H9 (cell line): ENCODE data around the gene RYR3. TPM values are rescaled to one million over a fixed set of nuclear protein-coding genes. Genes with fewer than 3 reads are reported as not detected.

Experiments
- DNase-seq: peaks from one replicate; pipeline ENCODE4 v3.0.0-alpha.2; 2017
- H2AFZ ChIP-seq: one replicate; pipeline ENCODE4 v1.6.1; 2013; ENCODE audit warnings: mild to moderate bottlenecking, low read length, control low read depth, moderate library complexity
- H2AK5ac ChIP-seq: 2 replicates; pipeline ENCODE4 v1.6.1; 2013; ENCODE audit warnings: low read length, control low read depth, mixed read lengths; ENCODE audit not compliant: insufficient read length
- H2BK120ac ChIP-seq: one replicate; pipeline ENCODE4 v1.6.1; 2013; ENCODE audit warnings: low read depth, mild to moderate bottlenecking, low read length, control low read depth, inconsistent platforms; ENCODE audit not compliant: poor library complexity, severe bottlenecking
- H2BK12ac ChIP-seq: 2 replicates; pipeline ENCODE4 v1.6.1; 2013; ENCODE audit warnings: low read length, control low read depth, mixed read lengths, low read depth; ENCODE audit not compliant: insufficient read length
- H2BK15ac ChIP-seq: 2 replicates; pipeline ENCODE4 v1.6.1; 2013; ENCODE audit warnings: low read depth, low read length, control low read depth
- H2BK20ac ChIP-seq: one replicate; pipeline ENCODE4 v1.6.1; 2013; ENCODE audit warnings: low read depth, mild to moderate bottlenecking, low read length, control low read depth, inconsistent platforms; ENCODE audit not compliant: poor library complexity, severe bottlenecking
- H2BK5ac ChIP-seq: 2 replicates; pipeline ENCODE4 v1.6.1; 2013; ENCODE audit warnings: low read length, control low read depth, mixed read lengths; ENCODE audit not compliant: insufficient read length
- H3K14ac ChIP-seq: 2 replicates; pipeline ENCODE4 v1.6.1; 2013; ENCODE audit warnings: low read length, control low read depth; ENCODE audit not compliant: insufficient read depth
- H3K18ac ChIP-seq: 2 replicates; pipeline ENCODE4 v1.6.1; 2013; ENCODE audit warnings: low read depth, mild to moderate bottlenecking, mixed read lengths, low read length, control low read depth; ENCODE audit not compliant: insufficient read length
- H3K23ac ChIP-seq: 2 replicates; pipeline ENCODE4 v1.6.1; 2013; ENCODE audit warnings: low read length, control low read depth, mixed read lengths, low read depth; ENCODE audit not compliant: insufficient read length
- H3K23me2 ChIP-seq: 2 replicates; pipeline ENCODE4 v1.6.1; 2013; ENCODE audit warnings: low read depth, mild to moderate bottlenecking, mixed read lengths, low read length, control low read depth; ENCODE audit not compliant: insufficient read length, poor library complexity, severe bottlenecking
- H3K27ac ChIP-seq: 2 replicates; pipeline ENCODE4 v1.5.1; 2013; ENCODE audit warnings: low read length, control low read depth, mixed read lengths, low read depth; ENCODE audit not compliant: insufficient read length
- H3K27me3 ChIP-seq: 2 replicates; pipeline ENCODE4 v1.6.1; 2013; ENCODE audit warnings: low read length, control low read depth, inconsistent platforms; ENCODE audit not compliant: insufficient read depth
- H3K4ac ChIP-seq: 2 replicates; pipeline ENCODE4 v1.6.1; 2013; ENCODE audit warnings: low read depth, mild to moderate bottlenecking, control low read depth, inconsistent platforms, low read length, moderate library complexity
- H3K4me1 ChIP-seq: 2 replicates; pipeline ENCODE4 v1.6.1; 2013; ENCODE audit warnings: low read length, control low read depth, inconsistent platforms; ENCODE audit not compliant: insufficient read depth
- H3K4me2 ChIP-seq: 2 replicates; pipeline ENCODE4 v1.6.1; 2013; ENCODE audit warnings: low read length, control low read depth, mixed read lengths; ENCODE audit not compliant: insufficient read length, insufficient read depth
- H3K56ac ChIP-seq: 2 replicates; pipeline ENCODE4 v1.6.1; 2013; ENCODE audit warnings: low read depth, mild to moderate bottlenecking, mixed read lengths, low read length, control low read depth; ENCODE audit not compliant: insufficient read length
- H3K79me1 ChIP-seq: 2 replicates; pipeline ENCODE4 v1.6.1; 2013; ENCODE audit warnings: low read depth, mild to moderate bottlenecking, moderate library complexity, low read length, control low read depth, inconsistent platforms; ENCODE audit not compliant: insufficient read depth, poor library complexity, severe bottlenecking
- H3K79me2 ChIP-seq: 2 replicates; pipeline ENCODE4 v1.6.1; 2013; ENCODE audit warnings: low read length, control low read depth, inconsistent platforms; ENCODE audit not compliant: insufficient read depth
- H3K9ac ChIP-seq: 2 replicates; pipeline ENCODE4 v1.6.1; 2013; ENCODE audit warnings: low read length, control low read depth, mixed read lengths; ENCODE audit not compliant: insufficient read length; ENCODE audit errors: extremely low read depth
- H3K9me3 ChIP-seq: one replicate; pipeline ENCODE4 v1.6.1; 2013; ENCODE audit warnings: low read depth, low read length, inconsistent platforms; ENCODE audit not compliant: control insufficient read depth
- H3T11ph ChIP-seq: one replicate; pipeline ENCODE4 v1.6.1; 2013; ENCODE audit warnings: mild to moderate bottlenecking, low read length, control low read depth, inconsistent platforms
- H4K20me1 ChIP-seq: one replicate; pipeline ENCODE4 v1.6.1; 2013; ENCODE audit not compliant: control insufficient read depth, insufficient read length, insufficient read depth
- H4K5ac ChIP-seq: 2 replicates; pipeline ENCODE4 v1.6.1; 2013; ENCODE audit warnings: low read depth, mild to moderate bottlenecking, mixed read lengths, low read length, control low read depth; ENCODE audit not compliant: insufficient read length
- H4K8ac ChIP-seq: replicated peaks from 2 replicates; pipeline ENCODE4 v1.6.1; 2013; ENCODE audit warnings: low read length, control low read depth, mixed read lengths, low read depth; ENCODE audit not compliant: insufficient read length
- H4K91ac ChIP-seq: 2 replicates; pipeline ENCODE4 v1.6.1; 2013; ENCODE audit warnings: low read depth, mild to moderate bottlenecking, moderate library complexity, mixed read lengths, low read length, control low read depth; ENCODE audit not compliant: insufficient read length
- H3K27ac Mint-ChIP-seq, 3 experiments: 2 replicates in 2 of 3; 3 replicates in 1 of 3; pipeline ENCODE4 v1.8.0; 2020 to 2021; ENCODE audit warnings: mixed read lengths in 3 of 3, mild to moderate bottlenecking in 1 of 3, moderate library complexity in 1 of 3
- H3K27me3 Mint-ChIP-seq: 2 replicates; pipeline ENCODE4 v1.8.0; 2021; ENCODE audit warnings: low read depth, mild to moderate bottlenecking, moderate library complexity, mixed read lengths
- H3K36me3 Mint-ChIP-seq, 3 experiments: 2 replicates in 2 of 3; 3 replicates in 1 of 3; pipeline ENCODE4 v1.8.0; 2020 to 2021; ENCODE audit warnings: low read depth in 3 of 3, mixed read lengths in 3 of 3; ENCODE audit not compliant: insufficient read depth in 1 of 3
- H3K4me1 Mint-ChIP-seq, 2 experiments: 2 replicates each; pipeline ENCODE4 v1.8.0; 2020; ENCODE audit warnings: mixed read lengths in 2 of 2
- H3K4me3 Mint-ChIP-seq, 2 experiments: 2 replicates in 1 of 2; 3 replicates in 1 of 2; pipeline ENCODE4 v1.8.0; 2020 to 2021; ENCODE audit warnings: mild to moderate bottlenecking in 2 of 2, mixed read lengths in 2 of 2, moderate library complexity in 1 of 2
- H3K9me3 Mint-ChIP-seq, 2 experiments: 2 replicates in 1 of 2; 3 replicates in 1 of 2; pipeline ENCODE4 v1.8.0; 2020; ENCODE audit warnings: mild to moderate bottlenecking in 2 of 2, mixed read lengths in 2 of 2, moderate library complexity in 1 of 2
- CTCF ChIP-seq: fragments of 200-600 bp; sonication (generic); conservative IDR thresholded peaks from 3 replicates; pipeline ENCODE4 v1.8.0; 2021; ENCODE audit warnings: antibody characterized with exemption, mild to moderate bottlenecking
- WGBS: extraction: QIAGEN DNeasy Blood & Tissue Kit; methylation state at CpG from one replicate; pipeline ENCODE4 v1.1.7; 2013; ENCODE audit warnings: missing lambda C conversion rate, low lambda C conversion rate, mixed read lengths; ENCODE audit not compliant: insufficient read length; ENCODE audit errors: extremely low coverage; 5-methylcytosine and 5-hydroxymethylcytosine counted together
- total RNA-seq: library from RNA; stranded (reverse); gene quantifications from 2 replicates; pipeline ENCODE4 v1.2.1, GENCODE V29; 2021

The RYR3 gene
- total RNA-seq, 1 experiment from 2014 or later: 0.85 TPM

- no peak overlapping the region for H3K56ac ChIP-seq
- H4K20me1 ChIP-seq: no peaks in the 10 kb centered on the region
- H2BK120ac ChIP-seq: no peak overlapping the region
- no peak overlapping the region for H3K9ac ChIP-seq
- Mint-ChIP-seq H3K4me3 (no peak overlapping the region), H3K4me1 (peaks cover 13 to 16% of the 10 kb centered on the region in 2 experiments), H3K36me3 (no peaks in the 10 kb centered on the region), H3K27ac (no peak overlapping the region), H3K9me3 (peaks cover 0 to 2% of the 10 kb centered on the region in 2 experiments; a peak in 2 of 5 replicates), H3K27me3 (no peaks in the 10 kb centered on the region)
- H4K5ac ChIP-seq: no peak overlapping the region
- H3K4me2 ChIP-seq: no peak overlapping the region
- H2BK5ac ChIP-seq: no peak overlapping the region
- no peaks in the 10 kb centered on the region for H3K79me2 ChIP-seq
- peak; percentile 84 for DNase-seq
- no peak overlapping the region for H2BK15ac ChIP-seq
- H3K18ac ChIP-seq: no peak overlapping the region
- no peak overlapping the region for H2BK12ac ChIP-seq
- no peaks in the 10 kb centered on the region for H3K23me2 ChIP-seq
- no peak overlapping the region for H3K27ac ChIP-seq
- H3K4me1 ChIP-seq: peaks cover 5% of the 10 kb centered on the region; the same call in 1 of the 2 replicates
- no peaks in the 10 kb centered on the region for H3K9me3 ChIP-seq
- no peak for TF ChIP-seq CTCF
- no peak overlapping the region for H3K14ac ChIP-seq
- H3K27me3 ChIP-seq: no peaks in the 10 kb centered on the region
- H3K4ac ChIP-seq: no peak overlapping the region
- no peak overlapping the region for H3T11ph ChIP-seq
- no peak overlapping the region for H2AK5ac ChIP-seq
- no peak overlapping the region for H4K91ac ChIP-seq
- H2BK20ac ChIP-seq: no peak overlapping the region
- no peak overlapping the region for H3K23ac ChIP-seq
- no peaks in the 10 kb centered on the region for H3K79me1 ChIP-seq
- H2AFZ ChIP-seq: no peak overlapping the region
- H4K8ac ChIP-seq: no peak overlapping the region
- no CpG with 5 or more reads among the region's 5 CpGs for WGBS
These were observed 237.1 kb downstream of the RYR3 start for GRCh38 chr15:33547876-33548275.
